ENCODE data around the gene TCP11X1.
"Not testable (repeated sequence)": the region's sequence is repeated elsewhere in the genome, so short reads cannot be mapped to it uniquely, and the experiment has no call there.

Gene TCP11X1

DNA sequence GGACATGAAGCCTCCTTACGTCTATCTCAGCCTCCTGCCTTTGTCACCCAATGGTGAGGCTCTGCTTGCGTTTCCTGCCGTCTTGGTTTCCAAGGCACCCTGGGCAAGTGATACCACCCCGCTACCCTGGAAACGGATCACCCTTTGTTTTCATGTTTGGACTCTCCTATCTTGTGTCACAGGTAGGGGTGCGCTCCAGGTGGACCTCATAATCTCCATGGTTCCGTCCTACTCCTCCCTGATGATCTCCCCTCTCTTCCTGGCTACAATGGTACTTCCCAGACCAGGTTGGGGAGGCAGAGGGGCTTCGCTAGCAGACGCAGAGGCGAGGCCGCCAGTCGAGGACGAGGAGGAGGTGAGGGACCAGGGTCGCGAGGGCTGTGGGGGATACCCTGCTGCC, at the start of gene TCP11X1:
TSS of gene TCP11X1 (plus strand) at position 316 of the 400 bp plus-strand sequence.
- not testable (repeated sequence) for DNase-seq (ENCODE audit: insufficient read length, low spot score); FAIRE-seq

DNA sequence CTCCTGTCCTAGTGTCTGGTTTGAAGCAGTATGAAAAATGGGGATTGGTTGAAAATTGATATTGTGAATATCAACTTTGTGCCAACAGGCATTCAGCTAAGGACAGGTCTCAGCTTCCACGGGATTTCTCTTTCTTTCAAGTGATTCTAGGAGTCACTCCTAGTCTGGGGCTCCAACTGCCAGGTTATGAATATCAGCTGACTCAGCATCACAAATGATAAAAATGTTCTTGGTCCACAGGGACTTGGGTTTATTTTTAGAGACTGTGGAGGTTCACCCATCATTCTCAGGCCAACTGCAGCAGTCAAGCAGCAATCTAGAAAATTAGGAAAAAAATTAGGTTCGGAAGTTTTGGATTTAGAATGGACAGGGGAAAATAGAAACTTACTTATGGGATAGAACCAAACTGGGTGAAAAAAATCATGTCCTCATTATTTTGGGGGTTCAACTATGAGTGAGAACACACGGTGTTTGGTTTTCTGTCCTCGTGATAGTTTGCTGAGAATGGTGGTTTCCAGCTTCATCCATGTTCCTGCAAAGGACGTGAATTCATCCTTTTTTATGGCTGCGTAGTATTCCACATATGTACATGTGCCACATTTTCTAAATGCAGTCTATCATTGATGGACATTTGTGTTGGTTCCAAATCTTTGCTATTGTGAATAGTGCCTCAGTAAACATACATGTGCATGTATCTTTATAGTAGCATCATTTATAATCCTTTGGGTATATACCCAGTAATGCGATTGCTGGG, 29.0 kb upstream of the TCP11X1 start:
- DNase-seq (ENCODE audit: insufficient read length, low spot score) (no peak), FAIRE-seq (no peak)
- TF ChIP-seq, protein P1, sequence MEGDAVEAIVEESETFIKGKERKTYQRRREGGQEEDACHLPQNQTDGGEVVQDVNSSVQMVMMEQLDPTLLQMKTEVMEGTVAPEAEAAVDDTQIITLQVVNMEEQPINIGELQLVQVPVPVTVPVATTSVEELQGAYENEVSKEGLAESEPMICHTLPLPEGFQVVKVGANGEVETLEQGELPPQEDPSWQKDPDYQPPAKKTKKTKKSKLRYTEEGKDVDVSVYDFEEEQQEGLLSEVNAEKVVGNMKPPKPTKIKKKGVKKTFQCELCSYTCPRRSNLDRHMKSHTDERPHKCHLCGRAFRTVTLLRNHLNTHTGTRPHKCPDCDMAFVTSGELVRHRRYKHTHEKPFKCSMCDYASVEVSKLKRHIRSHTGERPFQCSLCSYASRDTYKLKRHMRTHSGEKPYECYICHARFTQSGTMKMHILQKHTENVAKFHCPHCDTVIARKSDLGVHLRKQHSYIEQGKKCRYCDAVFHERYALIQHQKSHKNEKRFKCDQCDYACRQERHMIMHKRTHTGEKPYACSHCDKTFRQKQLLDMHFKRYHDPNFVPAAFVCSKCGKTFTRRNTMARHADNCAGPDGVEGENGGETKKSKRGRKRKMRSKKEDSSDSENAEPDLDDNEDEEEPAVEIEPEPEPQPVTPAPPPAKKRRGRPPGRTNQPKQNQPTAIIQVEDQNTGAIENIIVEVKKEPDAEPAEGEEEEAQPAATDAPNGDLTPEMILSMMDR (IDR thresholded peaks at IDR 0.05; ENCODE audit: insufficient read depth, missing control alignments): no peak

DNA sequence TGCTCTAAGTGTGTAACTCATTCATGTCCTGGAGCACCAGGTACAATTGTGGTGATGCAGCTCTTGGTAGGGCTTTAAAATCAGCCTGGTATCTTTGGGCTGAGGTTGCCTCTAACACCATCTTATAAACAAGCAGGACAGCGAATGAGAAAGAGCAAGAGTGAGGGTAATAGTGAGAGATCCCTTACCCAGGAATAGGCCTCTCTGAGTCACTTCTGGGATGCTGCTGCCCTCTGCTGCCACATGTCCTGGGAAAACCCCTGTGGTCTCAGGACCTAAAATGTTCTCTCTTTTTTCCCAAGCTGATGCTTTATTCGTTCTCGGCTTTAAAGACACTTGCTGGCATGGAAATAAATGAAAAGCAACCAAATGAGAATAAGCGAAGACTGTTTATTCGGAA, 7.2 kb upstream of the TCP11X1 start:
- not testable (repeated sequence) for DNase-seq (ENCODE audit: insufficient read length, low spot score); FAIRE-seq

DNA sequence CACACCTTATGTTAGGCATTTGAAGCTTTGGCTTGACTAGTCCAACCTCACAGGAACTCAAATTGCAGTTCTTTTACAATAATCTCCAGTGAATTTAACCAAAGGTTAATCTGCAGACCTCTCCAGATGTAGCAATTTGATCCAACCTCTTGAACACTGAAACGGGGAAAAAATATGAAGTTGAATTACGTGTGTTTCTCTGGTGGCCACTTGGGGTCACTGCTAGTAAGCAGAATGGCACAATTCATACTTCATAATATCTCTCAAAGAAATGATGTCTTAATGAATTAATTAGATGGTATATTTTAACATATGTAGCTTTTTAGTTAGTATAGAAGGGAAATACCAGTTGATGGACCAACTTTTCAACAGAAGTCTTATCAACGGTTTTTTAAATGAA, 1.4 kb downstream of the TCP11X1 start:
- not testable (repeated sequence) for DNase-seq (ENCODE audit: insufficient read length, low spot score); FAIRE-seq

DNA sequence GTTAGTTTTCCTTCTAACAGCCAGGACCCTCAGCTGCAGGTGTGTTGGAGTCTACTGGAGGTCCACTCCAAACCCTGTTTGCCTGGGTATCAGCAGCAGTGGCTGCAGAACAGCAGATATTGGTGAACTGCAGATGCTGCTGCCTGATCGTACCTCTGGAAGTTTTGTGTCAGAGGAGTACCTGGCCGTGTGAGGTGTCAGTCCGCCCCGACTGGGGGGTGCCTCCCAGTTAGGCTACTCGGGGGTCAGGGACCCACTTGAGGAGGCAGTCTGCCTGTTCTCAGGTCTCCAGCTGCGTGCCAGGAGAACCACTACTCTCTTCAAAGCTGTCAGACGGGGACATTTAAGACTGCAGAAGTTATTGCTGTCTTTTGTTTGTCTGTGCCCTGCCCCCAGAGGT, 20.6 kb downstream of the TCP11X1 start:
- DNase-seq (ENCODE audit: insufficient read length, low spot score); FAIRE-seq: not testable (repeated sequence)

DNA sequence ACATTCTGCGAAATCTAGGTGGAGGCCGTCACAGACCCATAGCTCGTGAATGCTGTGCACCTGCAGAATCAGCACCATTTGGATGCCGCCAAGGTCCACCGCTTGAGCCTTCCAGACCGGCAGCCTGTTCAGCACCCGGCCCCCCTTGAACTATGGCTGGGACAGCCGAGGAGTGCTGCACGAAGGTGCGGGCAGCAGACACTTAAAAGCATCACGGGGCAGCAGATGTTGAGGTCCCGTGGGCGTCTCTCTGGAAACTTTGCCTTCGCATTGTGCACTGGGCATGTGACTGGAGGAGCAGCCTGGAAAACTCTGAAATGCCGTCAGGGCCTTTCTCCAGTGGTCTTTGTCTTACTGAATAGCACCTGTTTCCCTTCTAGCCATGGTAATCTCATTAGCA, 25.2 kb downstream of the TCP11X1 start:
- FAIRE-seq; DNase-seq (ENCODE audit: insufficient read length, low spot score): not testable (repeated sequence)

DNA sequence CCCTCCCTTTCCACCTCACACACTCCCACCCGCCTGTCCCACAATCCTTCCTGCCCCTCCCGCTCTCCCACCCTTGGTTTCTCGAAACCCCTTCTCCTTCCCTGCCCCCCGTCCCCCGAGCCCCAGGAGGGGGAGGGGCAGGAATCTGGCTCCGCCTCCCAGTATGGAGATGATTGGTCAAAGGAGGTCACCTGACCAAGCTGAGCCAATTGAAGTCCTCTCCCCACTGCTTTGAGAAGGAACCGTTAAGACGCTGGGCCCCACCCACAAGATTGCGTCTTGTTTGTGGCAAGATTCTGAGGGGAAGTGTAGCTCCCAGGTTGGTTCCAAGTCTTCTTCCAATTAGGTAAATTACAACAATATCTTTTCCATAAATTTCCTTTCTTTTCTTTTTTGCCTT, 31.8 kb downstream of the TCP11X1 start, which contains the start of gene NXF2:
TSS of gene NXF2 (plus strand) at position 275 of the 400 bp plus-strand sequence. CDS start 59,912 bp downstream, outside the sequence.
- not testable (repeated sequence) for DNase-seq (ENCODE audit: insufficient read length, low spot score); FAIRE-seq

DNA sequence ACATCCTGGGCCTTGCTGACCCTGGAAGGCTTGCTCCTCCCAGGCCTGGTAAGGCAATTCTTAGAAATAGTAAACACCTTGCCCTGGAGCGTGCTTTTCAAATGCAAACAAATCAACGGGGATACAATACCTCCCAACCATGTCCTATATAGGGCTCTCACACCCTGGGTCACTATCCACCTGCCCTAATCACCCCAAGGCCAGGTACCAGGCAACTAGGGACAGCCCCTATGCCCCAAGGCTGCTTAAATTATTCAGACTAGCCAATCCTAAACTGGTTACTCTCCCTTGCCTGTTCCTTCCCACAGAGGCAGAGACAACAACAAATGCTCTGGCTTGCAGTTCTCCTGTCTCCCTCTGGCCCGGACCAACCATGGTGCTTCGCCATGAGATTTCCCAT, 57.1 kb downstream of the TCP11X1 start:
- not testable (repeated sequence) for DNase-seq (ENCODE audit: insufficient read length, low spot score); FAIRE-seq

Data from D721Med (cell line).